GM21737 (cell line): ENCODE data around the gene PPP1R1A.

Experiments used
- ATAC-seq: cut with Tn5 transposase; IDR thresholded peaks from one replicate; pipeline ENCODE4 v1.9.1; 2021; ENCODE audit warnings: mild to moderate bottlenecking, moderate library complexity; ENCODE audit not compliant: unreplicated experiment

PPP1R1A gene

DNA sequence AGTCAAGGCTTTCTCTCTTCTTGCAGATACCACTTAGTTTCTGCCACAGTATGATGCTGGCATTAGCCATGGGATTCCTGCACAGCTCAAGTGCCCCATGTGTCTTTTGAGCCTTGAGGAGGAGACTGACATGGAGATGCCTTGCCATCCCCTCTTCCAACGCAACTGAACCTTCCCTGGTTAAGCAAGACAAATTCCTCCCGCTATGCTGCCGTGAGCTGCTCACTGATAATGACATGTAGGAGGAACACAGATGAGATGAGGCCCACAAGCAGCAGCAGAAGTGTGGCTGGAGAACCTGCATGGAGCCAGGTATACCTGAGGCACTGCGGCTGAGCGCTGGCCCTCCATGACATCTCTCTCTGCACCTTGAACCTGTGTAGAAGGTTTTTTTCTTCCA is 15.4 kb upstream of the PPP1R1A start:
- ATAC-seq = no peak

GRCh38 chr12:54603173-54603814 is 14.8 kb upstream of the PPP1R1A start:
- peak; percentile 82 for ATAC-seq

GRCh38 chr12:54602661-54603060 is 14.2 kb upstream of the PPP1R1A start:
- ATAC-seq = no peak

- ATAC-seq = no peak
These were observed 13.4 kb upstream of the PPP1R1A start for GRCh38 chr12:54601841-54602240.

DNA sequence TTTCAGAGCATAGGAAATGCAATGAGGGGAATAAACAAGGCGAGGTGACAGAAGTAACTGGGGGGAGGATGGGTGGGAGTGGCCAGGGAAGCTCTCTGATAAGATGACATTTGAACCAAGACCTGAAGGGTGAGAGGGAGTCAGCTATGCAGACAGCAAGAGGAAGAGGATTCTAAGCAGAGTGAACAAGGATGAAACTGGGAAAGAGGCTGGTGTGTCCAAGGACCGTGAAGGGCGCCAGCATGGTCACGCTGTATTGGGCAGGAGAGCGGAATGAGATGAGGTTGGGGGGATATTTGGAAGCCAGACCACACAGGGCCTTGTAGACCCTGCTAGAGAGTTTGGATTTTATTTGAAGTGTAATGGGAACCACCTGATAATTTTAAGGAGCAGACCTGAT is 10.5 kb upstream of the PPP1R1A start:
- ATAC-seq = no peak

DNA sequence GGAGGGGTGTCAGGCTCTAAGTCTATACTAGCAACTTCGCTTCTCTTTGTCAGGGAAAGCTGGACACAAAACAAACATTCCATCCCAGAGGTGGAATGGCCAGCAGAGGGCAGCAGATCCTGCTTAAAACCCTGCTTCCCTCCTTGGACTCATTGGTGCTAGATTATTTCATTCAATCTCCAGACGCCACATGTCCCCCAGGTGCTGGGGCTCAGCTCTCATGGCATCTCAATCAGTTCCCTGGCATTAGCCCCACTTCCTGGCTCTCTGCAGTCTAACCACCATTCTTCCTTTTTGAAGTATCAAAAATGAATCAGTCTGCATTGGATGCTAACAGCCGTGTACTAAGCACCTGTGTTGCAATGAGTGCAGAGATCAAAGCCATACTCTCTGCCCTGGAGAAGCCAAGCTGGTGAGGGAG is 8.1 kb upstream of the PPP1R1A start:
- ATAC-seq = no peak

DNA sequence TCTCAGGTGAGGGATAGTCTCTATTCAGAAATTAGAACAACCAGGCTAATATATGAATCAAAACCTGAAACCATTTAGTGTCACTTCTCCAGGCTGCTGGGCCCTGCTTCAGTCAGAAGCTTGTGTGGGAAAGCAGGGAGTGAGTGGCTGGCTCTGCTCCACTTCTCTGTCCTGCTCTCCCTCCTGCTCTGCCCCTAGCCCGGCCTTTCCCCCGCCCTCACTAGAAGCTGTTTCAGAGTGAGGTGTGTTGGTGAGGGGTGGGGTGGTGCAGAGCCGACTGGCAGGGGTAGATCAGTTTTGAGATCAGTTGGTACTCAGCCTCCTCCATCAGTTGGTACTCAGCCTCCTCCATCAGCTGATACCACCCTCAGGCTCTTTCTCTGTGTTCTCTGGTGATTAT is 7.0 kb upstream of the PPP1R1A start:
- no peak for ATAC-seq

GRCh38 chr12:54593725-54594124 is 5.3 kb upstream of the PPP1R1A start:
- no peak for ATAC-seq

- ATAC-seq = no peak
These were observed 4.7 kb upstream of the PPP1R1A start for GRCh38 chr12:54593135-54593534.

DNA sequence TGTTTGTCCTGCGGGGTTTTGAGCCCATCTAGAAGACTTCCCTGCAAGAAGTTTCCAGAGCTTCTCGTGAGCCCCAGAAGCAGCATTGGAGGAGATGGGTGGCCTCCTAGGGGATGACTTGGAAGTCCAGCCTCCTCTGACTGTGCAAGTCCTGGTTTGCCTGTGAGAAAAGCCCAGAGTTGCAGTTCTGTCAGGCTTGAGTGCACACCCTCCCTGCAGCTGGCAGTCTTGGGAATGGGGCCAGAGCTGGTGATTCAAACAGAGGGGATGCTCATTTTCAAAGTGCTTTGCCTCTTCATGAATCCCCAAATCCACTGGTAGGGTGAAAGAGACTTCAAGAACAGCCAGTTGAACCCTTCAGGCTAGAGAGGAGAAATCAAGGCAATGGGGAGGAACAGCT is 3.9 kb upstream of the PPP1R1A start:
- ATAC-seq = no peak

DNA sequence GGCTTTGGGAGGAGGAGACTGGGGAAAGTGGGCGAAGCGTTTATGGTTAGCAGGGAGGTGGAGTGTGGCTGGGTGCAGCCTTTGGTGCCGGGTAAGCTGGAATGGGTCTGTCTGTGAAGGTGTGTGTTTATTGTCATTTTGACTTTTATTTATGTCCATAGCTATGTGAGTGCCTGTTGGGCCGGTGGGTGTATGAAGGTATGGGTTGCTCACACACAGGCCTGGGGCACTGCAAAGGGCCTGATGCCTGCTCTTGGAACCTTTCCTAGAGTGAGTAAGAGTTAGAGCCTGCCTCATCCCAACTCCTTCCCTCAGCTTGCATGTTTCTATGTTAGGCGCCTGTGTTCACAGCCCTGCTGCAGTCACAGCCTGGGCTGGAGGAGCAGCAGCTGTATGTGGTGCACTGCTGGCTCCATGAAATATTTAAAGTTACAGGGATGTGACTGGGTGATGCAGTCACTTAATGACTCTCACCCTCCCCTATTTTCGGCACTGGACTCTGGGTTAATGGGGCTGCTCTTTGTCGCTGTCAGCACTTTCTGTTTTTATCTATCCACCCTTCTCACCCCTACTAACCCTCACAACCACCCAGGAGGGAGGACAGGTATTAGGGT is 2.6 kb upstream of the PPP1R1A start:
- ATAC-seq = no peak

- ATAC-seq = no peak
These were observed 1.5 kb upstream of the PPP1R1A start for GRCh38 chr12:54589964-54590363.

- no peak for ATAC-seq
These were observed 420 bp upstream of the PPP1R1A start for GRCh38 chr12:54588890-54589267.

- ATAC-seq = no peak
These were observed 1.1 kb downstream of the PPP1R1A start for GRCh38 chr12:54587315-54587873.

GRCh38 chr12:54586620-54587019 is 1.8 kb downstream of the PPP1R1A start:
- no peak for ATAC-seq

DNA sequence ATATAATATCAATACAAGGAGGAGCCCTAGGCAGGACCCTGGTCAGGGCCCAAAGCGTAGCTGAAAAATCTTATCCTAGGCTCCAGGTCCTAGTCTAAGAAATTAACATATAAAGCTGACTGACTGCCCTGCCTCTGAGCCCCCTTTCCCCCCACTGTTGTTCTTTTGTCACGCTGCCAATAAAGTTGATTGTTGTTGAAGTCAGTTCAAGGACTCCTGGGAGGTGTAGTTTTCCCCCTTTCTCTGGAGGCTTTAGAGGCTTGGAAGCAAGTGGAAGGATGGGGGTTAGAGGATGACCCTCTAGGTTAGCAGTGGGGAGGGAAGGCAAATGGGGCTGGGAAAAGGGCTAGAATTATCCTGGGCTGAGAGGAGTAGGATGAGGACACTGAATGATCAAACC is 3.2 kb downstream of the PPP1R1A start:
- ATAC-seq = no peak

- no peak for ATAC-seq
These were observed 4.3 kb downstream of the PPP1R1A start for GRCh38 chr12:54584128-54584527.

- no peak for ATAC-seq
These were observed 4.7 kb downstream of the PPP1R1A start for GRCh38 chr12:54583726-54584125.

DNA sequence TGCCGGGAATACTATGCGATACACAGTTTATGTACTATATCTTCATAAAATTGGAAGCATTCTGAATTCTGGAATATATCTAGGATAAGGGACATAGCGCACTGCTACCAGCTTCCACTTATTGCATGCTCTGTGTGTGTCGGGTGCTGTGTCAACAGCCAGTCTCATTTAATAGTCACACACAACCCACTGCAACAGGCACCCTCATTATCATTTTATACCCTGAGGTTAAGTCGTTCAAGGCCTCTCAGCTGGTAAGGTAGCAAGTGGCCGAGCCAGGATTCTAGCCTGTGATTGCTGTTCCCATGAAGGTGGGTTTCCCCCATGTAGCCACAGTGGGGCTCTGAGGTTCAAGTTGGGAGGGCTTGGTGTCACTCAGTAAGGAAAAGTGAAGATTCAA is 7.0 kb downstream of the PPP1R1A start:
- no peak for ATAC-seq

GRCh38 chr12:54579696-54580333 is 8.6 kb downstream of the PPP1R1A start:
- ATAC-seq = peak; percentile 91

DNA sequence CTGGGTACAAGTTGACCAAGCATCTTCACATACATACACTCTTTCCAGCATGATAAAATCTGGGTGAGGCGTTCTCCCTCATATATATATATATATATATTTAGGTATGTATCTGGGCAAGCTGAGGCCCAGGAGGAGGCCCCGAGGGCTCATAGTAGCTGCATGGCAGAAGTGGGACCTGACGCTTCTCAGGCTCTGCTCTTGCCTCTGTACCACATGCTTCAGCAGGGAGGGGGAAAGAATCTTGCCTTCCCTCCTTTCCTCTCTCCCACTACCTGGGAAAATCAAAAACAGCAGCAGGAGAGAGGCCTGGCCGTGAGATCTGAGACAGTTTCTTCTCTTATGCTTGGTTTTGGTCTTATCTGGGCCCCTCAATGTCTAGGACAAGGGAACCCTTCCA is 9.2 kb downstream of the PPP1R1A start:
- ATAC-seq = no peak

DNA sequence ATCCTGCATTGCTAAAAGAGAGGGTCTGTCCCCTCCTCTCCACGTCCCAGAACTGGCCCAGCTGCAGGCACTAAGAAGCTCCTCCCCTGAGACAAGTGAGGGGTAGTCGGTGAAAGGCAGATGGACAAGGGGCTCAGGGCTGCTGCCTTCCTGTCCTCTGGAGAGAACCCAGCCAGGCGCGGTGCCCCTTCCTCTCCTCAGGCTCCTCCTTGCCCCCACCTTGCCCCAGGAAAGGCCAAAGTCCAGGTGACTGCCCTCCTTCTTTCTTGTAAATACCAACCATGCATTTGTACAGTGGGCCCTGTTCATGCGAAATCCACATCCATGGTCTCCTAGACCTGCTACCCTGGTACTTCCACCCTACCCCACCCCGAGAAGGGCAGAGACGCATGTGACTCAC is 9.7 kb downstream of the PPP1R1A start:
- ATAC-seq = no peak
